ENCODE measurements around the gene PCDH12.

The PCDH12 gene

DNA sequence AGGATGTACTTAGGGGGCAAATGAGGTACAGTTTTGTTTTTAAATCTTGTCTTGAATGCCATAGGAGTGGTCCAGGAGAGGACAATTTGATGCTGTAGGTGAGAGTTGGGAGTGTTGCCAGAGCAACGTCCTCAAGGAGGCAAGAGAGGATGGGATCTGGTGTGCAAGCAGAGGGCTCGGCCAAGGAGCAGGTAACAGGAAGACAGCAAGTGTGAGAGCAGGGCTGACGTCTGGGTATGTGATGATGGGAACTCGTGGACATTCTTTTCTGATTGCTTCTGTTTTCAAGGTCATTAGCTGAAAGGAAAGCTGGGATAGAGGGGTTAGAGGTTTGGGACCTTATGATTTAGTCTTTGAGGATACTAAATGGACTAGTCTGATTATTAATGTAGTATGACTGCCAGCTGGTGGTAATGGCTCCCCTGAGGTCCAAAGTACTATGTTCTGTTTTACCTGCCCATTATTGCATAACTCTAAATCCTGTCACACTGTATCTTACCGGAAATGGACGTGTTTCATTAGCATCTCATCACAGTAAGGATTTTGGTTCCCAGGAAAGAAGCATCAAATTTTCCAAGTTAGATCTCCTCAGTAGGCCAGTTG lies 39.5 kb upstream of the PCDH12 start:
- DNase-seq (ENCODE audit: extremely low read depth, low read depth): no peak
- no peak for TF ChIP-seq CTCF (IDR thresholded peaks at IDR 0.05; ENCODE audit: low read depth, low read length, missing control alignments)
- no peak overlapping the region for H3K4me3 ChIP-seq (replicated peaks; ENCODE audit: low read depth, low read length)

DNA sequence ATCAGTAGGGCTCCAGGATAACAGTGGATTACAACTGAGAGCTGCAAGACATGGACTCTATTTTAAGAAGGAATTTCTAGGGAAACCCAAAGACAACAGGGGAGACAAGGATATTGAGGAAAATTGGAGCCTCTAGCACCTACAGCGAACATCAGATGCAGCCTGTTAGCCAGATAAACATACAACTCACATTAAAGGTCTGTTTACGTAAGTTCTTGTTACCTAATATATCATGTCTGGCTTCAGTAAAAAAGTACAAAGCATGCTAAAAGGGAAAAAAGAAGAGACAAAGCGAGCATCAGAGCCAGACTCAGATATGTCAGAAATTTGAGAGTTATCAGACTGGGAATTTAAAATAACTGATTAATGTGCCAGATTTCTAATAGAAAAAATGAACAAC lies 37.7 kb upstream of the PCDH12 start:
- H3K4me3 ChIP-seq (replicated peaks; ENCODE audit: low read depth, low read length): no peak overlapping the region
- TF ChIP-seq CTCF (IDR thresholded peaks at IDR 0.05; ENCODE audit: low read depth, low read length, missing control alignments): no peak
- DNase-seq (ENCODE audit: extremely low read depth, low read depth): no peak

GRCh38 chr5:141994511-141995136 lies 36.6 kb upstream of the PCDH12 start:
- no peak for TF ChIP-seq CTCF (IDR thresholded peaks at IDR 0.05; ENCODE audit: low read depth, low read length, missing control alignments)
- no peak for DNase-seq (ENCODE audit: extremely low read depth, low read depth)
- no peak overlapping the region for H3K4me3 ChIP-seq (replicated peaks; ENCODE audit: low read depth, low read length)

GRCh38 chr5:141992349-141992963 lies 34.5 kb upstream of the PCDH12 start:
- DNase-seq (ENCODE audit: extremely low read depth, low read depth): no peak
- peak; percentile 69 for TF ChIP-seq CTCF (IDR thresholded peaks at IDR 0.05; ENCODE audit: low read depth, low read length, missing control alignments)
- H3K4me3 ChIP-seq (replicated peaks; ENCODE audit: low read depth, low read length): no peak overlapping the region

DNA sequence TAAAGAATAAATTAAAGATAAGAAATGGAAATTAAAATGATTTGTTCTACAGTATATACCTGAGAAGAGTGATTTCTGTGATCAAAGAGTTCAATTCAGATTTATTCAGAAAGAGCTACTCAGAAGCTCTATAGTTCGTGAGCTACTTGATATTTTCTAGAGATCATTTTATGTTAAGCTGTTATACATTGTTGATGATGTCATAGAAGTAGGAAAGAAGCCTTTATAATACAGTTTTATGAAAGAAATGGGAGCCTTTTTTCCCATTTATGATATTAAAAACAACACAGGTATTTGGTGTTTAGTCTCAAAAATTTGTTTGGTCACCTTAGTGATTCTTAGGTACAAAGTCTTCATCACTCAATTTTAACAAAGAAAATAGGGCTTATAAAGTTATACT lies 31.7 kb upstream of the PCDH12 start:
- TF ChIP-seq CTCF (IDR thresholded peaks at IDR 0.05; ENCODE audit: low read depth, low read length, missing control alignments): no peak
- H3K4me3 ChIP-seq (replicated peaks; ENCODE audit: low read depth, low read length): no peak overlapping the region
- DNase-seq (ENCODE audit: extremely low read depth, low read depth): no peak

GRCh38 chr5:141986072-141986471 lies 28.1 kb upstream of the PCDH12 start:
- TF ChIP-seq CTCF (IDR thresholded peaks at IDR 0.05; ENCODE audit: low read depth, low read length, missing control alignments): no peak
- no peak overlapping the region for H3K4me3 ChIP-seq (replicated peaks; ENCODE audit: low read depth, low read length)
- DNase-seq (ENCODE audit: extremely low read depth, low read depth): no peak
